ENCODE measurements around the gene GHRH.

Gene GHRH

GRCh38 chr20:37225146-37225545 is 36.5 kb downstream of the GHRH start:
- no peak overlapping the region for H3K27ac ChIP-seq (ENCODE audit: low read depth, low read length)
- peaks cover 5% of the 10 kb centered on the region for H3K4me1 ChIP-seq (ENCODE audit: control insufficient read depth, insufficient read depth, low read length)
- no peaks in the 10 kb centered on the region for H3K27me3 ChIP-seq (ENCODE audit: control insufficient read depth, insufficient read depth, low read length)
- H3K4me3 ChIP-seq (ENCODE audit: low read length): no peak overlapping the region
- no peak overlapping the region for H3K9ac ChIP-seq (ENCODE audit: low read length)
- H3K36me3 ChIP-seq (ENCODE audit: control insufficient read depth, insufficient read depth, low read length): peaks cover 36% of the 10 kb centered on the region

DNA sequence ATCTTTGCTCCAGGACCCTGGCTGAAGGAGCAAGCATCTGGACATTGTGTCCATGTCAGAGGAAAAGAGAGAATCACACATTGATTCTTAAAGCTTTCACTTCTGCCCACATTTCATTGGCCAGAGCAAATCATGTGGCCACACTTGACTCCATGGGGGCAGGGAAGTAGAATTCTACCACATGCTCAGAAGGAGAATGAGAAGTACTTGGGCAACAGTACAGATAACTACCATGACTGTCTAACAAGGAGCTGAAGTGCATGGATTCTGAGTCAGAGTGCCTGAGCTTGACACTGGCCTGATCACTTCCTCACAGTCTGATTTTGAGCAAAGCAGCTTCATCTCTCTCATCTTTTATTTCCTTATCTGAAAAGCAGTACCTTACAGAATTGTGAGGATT is 38.6 kb downstream of the GHRH start:
- Histone ChIP-seq H3K4me3 (ENCODE audit: low read length) (no peak overlapping the region), H3K27me3 (ENCODE audit: control insufficient read depth, insufficient read depth, low read length) (no peaks in the 10 kb centered on the region), H3K27ac (ENCODE audit: low read depth, low read length) (peak overlapping the region; percentile 2), H3K9ac (ENCODE audit: low read length) (no peak overlapping the region), H3K4me1 (ENCODE audit: control insufficient read depth, insufficient read depth, low read length) (peaks cover 7% of the 10 kb centered on the region), H3K36me3 (ENCODE audit: control insufficient read depth, insufficient read depth, low read length) (peaks cover 26% of the 10 kb centered on the region)

DNA sequence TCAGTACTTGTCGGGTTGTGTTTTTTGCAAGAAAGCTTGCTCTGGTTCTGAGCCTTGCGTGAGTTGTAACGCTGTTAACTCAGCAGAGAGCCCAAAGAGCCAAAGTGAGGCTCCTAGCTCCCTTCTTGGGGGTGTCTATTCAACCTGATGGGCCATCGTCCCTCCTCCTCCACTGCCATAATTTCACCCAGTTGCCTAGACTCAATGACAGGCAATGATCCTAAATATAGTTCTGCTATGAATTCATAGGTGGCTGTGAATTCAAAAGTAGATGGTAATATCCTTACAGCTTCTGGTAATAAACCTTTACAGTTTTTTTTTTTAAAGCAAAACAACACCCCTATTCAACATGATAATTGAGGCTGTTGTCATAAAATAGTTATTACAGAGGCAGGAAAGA is 39.5 kb downstream of the GHRH start:
- Histone ChIP-seq H3K36me3 (ENCODE audit: control insufficient read depth, insufficient read depth, low read length) (peaks cover 22% of the 10 kb centered on the region), H3K4me3 (ENCODE audit: low read length) (no peak overlapping the region), H3K9ac (ENCODE audit: low read length) (no peak overlapping the region), H3K27me3 (ENCODE audit: control insufficient read depth, insufficient read depth, low read length) (no peaks in the 10 kb centered on the region), H3K27ac (ENCODE audit: low read depth, low read length) (peak overlapping the region; percentile 30), H3K4me1 (ENCODE audit: control insufficient read depth, insufficient read depth, low read length) (peaks cover 7% of the 10 kb centered on the region)

GRCh38 chr20:37220731-37221130 is 40.9 kb downstream of the GHRH start:
- Histone ChIP-seq H3K27ac (ENCODE audit: low read depth, low read length) (peak overlapping the region; percentile 53), H3K4me3 (ENCODE audit: low read length) (no peak overlapping the region), H3K36me3 (ENCODE audit: control insufficient read depth, insufficient read depth, low read length) (peaks cover 16% of the 10 kb centered on the region), H3K4me1 (ENCODE audit: control insufficient read depth, insufficient read depth, low read length) (peaks cover 7% of the 10 kb centered on the region), H3K9ac (ENCODE audit: low read length) (no peak overlapping the region), H3K27me3 (ENCODE audit: control insufficient read depth, insufficient read depth, low read length) (no peaks in the 10 kb centered on the region)

- Histone ChIP-seq H3K4me3 (ENCODE audit: low read length) (no peak overlapping the region), H3K36me3 (ENCODE audit: control insufficient read depth, insufficient read depth, low read length) (peaks cover 10% of the 10 kb centered on the region), H3K4me1 (ENCODE audit: control insufficient read depth, insufficient read depth, low read length) (peaks cover 7% of the 10 kb centered on the region), H3K9ac (ENCODE audit: low read length) (no peak overlapping the region), H3K27ac (ENCODE audit: low read depth, low read length) (peak overlapping the region; percentile 53), H3K27me3 (ENCODE audit: control insufficient read depth, insufficient read depth, low read length) (no peaks in the 10 kb centered on the region)
Measured at GRCh38 chr20:37219751-37220668, 41.6 kb downstream of the GHRH start.

- Histone ChIP-seq H3K9ac (ENCODE audit: low read length) (no peak overlapping the region), H3K4me3 (ENCODE audit: low read length) (no peak overlapping the region), H3K36me3 (ENCODE audit: control insufficient read depth, insufficient read depth, low read length) (peaks cover 4% of the 10 kb centered on the region), H3K27ac (ENCODE audit: low read depth, low read length) (no peak overlapping the region), H3K27me3 (ENCODE audit: control insufficient read depth, insufficient read depth, low read length) (no peaks in the 10 kb centered on the region), H3K4me1 (ENCODE audit: control insufficient read depth, insufficient read depth, low read length) (peaks cover 7% of the 10 kb centered on the region)
Measured at GRCh38 chr20:37218976-37219375, 42.6 kb downstream of the GHRH start.

DNA sequence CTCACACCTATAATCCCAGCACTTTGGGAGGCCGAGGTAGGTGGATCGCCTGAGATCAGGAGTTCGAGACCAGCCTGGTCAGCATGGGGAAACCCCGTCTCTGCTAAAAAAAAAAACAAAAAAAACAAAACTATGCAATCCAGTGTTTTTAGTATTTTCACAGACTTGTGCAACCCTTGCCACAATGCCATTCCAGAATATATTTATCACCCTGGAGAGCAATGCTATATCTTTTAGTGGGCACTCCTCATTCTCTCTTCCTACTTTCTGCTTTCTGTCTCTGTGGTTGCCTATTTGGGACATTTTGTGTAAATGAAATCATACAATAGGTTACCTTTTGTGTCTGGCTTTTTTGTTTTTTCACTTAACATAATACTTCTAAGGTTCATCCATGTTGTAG is 43.2 kb downstream of the GHRH start:
- Histone ChIP-seq H3K27me3 (ENCODE audit: control insufficient read depth, insufficient read depth, low read length) (no peaks in the 10 kb centered on the region), H3K9ac (ENCODE audit: low read length) (no peak overlapping the region), H3K4me3 (ENCODE audit: low read length) (no peak overlapping the region), H3K36me3 (ENCODE audit: control insufficient read depth, insufficient read depth, low read length) (peaks cover 5% of the 10 kb centered on the region), H3K4me1 (ENCODE audit: control insufficient read depth, insufficient read depth, low read length) (peaks cover 7% of the 10 kb centered on the region), H3K27ac (ENCODE audit: low read depth, low read length) (no peak overlapping the region)

DNA sequence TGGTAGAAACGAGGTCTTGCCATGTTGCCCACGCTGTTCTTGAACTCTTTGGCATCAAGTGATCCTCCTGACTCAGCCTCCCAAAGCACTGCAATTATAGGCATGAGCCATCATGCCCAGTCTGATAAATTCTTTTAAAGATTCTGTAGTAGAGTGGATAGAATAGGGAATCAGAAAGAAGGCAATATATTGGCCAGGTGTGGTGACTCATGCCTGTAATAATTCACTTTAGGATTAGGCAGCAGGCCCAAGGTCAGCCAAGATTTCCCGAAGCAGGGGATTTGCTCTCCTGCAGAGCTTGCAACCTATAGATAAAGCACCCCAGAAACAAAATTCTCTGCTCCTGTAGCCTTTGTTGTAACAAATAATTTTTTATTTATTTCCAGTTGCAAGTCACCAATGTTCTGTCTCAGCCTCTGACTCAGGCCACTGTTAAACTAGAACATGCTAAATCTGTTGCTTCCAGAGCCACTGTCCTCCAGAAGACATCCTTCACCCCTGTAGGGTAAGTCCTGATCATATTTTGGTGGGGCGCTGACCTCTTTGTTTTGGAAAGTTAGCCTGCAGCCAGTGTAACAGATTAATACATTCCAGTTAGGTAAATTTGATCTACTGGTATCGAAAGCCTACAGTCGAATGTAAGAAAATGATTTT is 51.8 kb downstream of the GHRH start:
- Histone ChIP-seq H3K4me1 (ENCODE audit: control insufficient read depth, insufficient read depth, low read length) (no peaks in the 10 kb centered on the region), H3K36me3 (ENCODE audit: control insufficient read depth, insufficient read depth, low read length) (peaks cover 20% of the 10 kb centered on the region), H3K4me3 (ENCODE audit: low read length) (no peak overlapping the region), H3K27me3 (ENCODE audit: control insufficient read depth, insufficient read depth, low read length) (no peaks in the 10 kb centered on the region), H3K9ac (ENCODE audit: low read length) (no peak overlapping the region), H3K27ac (ENCODE audit: low read depth, low read length) (no peak overlapping the region)

DNA sequence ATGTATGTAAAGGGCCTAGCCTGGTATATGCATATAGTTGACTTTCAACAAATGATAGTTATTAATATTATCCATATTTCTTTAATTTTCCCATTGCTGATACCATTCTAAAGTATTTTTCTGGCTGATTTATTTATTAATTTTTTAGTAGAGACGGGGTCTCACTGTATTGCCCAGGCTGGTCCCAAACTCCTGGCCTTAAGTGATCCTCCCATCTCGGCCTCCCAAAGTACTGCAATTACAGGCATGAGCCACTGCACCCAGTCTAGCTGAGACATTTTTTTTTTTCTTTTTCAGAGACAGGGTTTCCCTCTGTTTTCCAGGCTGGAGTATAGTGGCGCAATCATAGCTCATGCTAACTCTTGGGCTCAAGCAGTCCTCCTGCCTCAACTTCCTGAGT is 52.4 kb downstream of the GHRH start:
- Histone ChIP-seq H3K9ac (ENCODE audit: low read length) (no peak overlapping the region), H3K36me3 (ENCODE audit: control insufficient read depth, insufficient read depth, low read length) (peaks cover 26% of the 10 kb centered on the region), H3K27ac (ENCODE audit: low read depth, low read length) (no peak overlapping the region), H3K4me1 (ENCODE audit: control insufficient read depth, insufficient read depth, low read length) (no peaks in the 10 kb centered on the region), H3K4me3 (ENCODE audit: low read length) (no peak overlapping the region), H3K27me3 (ENCODE audit: control insufficient read depth, insufficient read depth, low read length) (no peaks in the 10 kb centered on the region)

DNA sequence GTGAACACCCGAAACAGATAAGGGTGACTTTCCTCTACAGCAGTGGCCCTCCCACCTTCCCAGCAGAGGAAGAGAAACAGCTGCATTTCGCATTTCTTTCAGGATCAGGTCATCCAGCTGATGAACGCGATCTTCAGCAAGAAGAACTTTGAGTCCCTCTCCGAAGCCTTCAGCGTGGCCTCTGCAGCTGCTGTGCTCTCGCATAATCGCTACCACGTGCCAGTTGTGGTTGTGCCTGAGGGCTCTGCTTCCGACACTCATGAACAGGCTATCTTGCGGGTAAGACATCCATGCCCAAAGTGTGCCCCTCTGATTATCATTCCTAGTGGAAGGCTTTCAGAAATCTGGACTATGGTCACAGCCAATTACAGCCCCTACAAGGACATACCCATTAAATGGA is 54.4 kb downstream of the GHRH start:
- no peaks in the 10 kb centered on the region for H3K27me3 ChIP-seq (ENCODE audit: control insufficient read depth, insufficient read depth, low read length)
- H3K27ac ChIP-seq (ENCODE audit: low read depth, low read length): no peak overlapping the region
- H3K9ac ChIP-seq (ENCODE audit: low read length): no peak overlapping the region
- peaks cover 22% of the 10 kb centered on the region for H3K36me3 ChIP-seq (ENCODE audit: control insufficient read depth, insufficient read depth, low read length)
- H3K4me3 ChIP-seq (ENCODE audit: low read length): no peak overlapping the region
- peaks cover 3% of the 10 kb centered on the region for H3K4me1 ChIP-seq (ENCODE audit: control insufficient read depth, insufficient read depth, low read length)

DNA sequence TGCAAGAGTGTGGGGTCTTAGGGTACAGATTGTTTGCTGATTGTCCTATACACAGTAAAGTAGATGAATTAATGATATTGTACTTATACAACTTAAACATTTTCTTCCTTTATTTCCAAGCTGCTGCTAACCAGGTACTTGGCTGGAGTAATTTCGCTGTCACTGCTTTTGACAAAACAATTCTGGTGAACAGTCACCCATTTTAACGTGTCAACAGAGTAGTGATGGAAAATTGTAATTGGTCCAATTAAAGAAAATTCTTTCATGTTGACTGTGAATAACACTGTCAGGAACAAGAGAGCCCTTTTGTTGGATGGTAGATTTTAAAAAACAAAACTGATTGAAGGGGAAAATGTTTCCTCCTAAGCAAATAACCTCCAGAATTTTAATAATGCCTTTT is 55.8 kb downstream of the GHRH start:
- H3K36me3 ChIP-seq (ENCODE audit: control insufficient read depth, insufficient read depth, low read length): peaks cover 25% of the 10 kb centered on the region
- no peak overlapping the region for H3K27ac ChIP-seq (ENCODE audit: low read depth, low read length)
- H3K4me1 ChIP-seq (ENCODE audit: control insufficient read depth, insufficient read depth, low read length): peaks cover 3% of the 10 kb centered on the region
- no peak overlapping the region for H3K9ac ChIP-seq (ENCODE audit: low read length)
- no peak overlapping the region for H3K4me3 ChIP-seq (ENCODE audit: low read length)
- no peaks in the 10 kb centered on the region for H3K27me3 ChIP-seq (ENCODE audit: control insufficient read depth, insufficient read depth, low read length)

- Histone ChIP-seq H3K4me3 (ENCODE audit: low read length) (no peak overlapping the region), H3K4me1 (ENCODE audit: control insufficient read depth, insufficient read depth, low read length) (peaks cover 3% of the 10 kb centered on the region), H3K27me3 (ENCODE audit: control insufficient read depth, insufficient read depth, low read length) (no peaks in the 10 kb centered on the region), H3K27ac (ENCODE audit: low read depth, low read length) (no peak overlapping the region), H3K9ac (ENCODE audit: low read length) (no peak overlapping the region), H3K36me3 (ENCODE audit: control insufficient read depth, insufficient read depth, low read length) (peaks cover 30% of the 10 kb centered on the region)
Measured at GRCh38 chr20:37205130-37205529, 56.5 kb downstream of the GHRH start.
